Hematopoietic multipotent progenitor cell treated with erythropoietin and hydrocortisone succinate and interleukin-3 and kit ligand, for 6 days (in vitro differentiated cells): ENCODE data around the gene ZFR.
"Not testable (repeated sequence)": the region's sequence is repeated elsewhere in the genome, so short reads cannot be mapped to it uniquely, and the experiment has no call there.

Experiments used
- DNase-seq: peaks from one replicate; pipeline ENCODE4 v3.0.0-alpha.2; 2015

Gene ZFR

DNA sequence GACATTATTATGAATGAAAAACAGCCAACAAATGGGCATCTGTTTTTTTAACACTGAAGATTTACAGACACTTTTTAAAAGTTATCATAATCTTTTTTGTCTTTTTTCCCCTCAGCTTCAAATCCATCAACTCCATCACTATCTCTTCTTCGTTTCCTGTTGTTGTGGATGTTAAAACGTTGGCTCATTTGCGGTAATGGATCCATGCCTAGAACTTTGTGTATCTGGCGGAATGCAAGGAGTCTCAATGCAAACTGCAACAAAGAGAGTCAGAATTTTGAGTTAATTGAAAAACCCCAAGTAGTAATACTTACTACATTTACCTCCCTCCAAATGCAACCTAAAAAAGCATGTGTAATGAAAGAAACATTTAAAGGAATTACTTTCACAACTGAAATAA is 88.9 kb downstream of the ZFR start:
- no peak for DNase-seq

DNA sequence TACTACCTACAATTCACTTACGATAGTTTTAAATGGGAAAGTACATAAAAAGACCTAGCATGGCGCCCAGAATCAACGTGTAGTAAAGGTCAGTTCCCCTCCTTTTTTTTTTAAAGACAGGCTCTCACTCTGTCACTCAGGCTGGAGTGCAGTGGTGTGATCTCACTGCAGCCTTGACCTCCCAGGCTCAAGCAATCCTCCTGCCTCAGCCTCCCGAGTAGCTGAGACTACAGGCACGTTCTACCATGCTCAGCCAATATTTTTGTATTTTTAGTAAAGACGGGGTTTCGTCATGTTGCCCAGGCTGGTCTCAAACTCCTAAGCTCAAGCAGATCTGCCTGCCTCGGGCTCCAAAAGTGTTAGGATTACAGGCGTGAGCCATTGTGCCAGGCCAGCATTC is 91.1 kb downstream of the ZFR start:
- DNase-seq: no peak

DNA sequence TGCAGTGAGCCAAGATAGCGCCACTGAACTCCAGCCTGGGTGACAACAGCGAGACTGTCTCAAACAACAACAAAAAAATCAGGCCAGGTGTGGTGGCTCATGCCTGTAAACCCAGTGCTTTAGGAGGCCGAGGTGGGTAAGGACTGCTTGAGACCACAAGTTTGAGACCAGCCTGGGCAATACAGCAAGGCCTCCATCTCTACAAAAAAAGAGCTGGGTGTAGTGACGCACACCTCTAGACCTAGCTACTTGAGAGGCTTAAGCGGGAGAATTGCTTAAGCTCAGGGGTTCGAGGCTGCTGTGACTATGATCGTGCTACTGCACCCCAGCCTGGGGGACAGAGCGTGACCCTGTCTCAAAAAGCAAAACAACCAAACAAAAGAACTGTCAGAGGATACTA is 91.9 kb downstream of the ZFR start:
- DNase-seq: no peak

DNA sequence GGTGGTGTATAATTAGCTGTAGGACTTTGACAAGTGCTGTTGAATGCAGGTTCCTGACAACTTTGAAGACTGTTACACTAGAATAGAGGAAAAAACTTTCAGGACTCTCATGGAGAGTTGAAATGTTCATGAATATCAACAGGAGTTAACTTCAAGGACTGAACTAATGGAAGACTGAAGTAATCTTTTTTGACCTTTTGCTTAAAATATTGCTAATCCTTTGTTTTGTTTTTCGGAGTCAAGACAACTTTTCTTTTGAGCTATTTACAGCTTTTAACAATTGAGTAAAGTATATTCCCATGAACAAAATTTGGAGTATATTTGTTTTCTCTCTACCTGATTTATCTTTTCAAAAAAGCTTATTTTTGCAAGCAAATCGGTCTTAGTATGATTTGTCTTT is 97.7 kb downstream of the ZFR start:
- DNase-seq: no peak

DNA sequence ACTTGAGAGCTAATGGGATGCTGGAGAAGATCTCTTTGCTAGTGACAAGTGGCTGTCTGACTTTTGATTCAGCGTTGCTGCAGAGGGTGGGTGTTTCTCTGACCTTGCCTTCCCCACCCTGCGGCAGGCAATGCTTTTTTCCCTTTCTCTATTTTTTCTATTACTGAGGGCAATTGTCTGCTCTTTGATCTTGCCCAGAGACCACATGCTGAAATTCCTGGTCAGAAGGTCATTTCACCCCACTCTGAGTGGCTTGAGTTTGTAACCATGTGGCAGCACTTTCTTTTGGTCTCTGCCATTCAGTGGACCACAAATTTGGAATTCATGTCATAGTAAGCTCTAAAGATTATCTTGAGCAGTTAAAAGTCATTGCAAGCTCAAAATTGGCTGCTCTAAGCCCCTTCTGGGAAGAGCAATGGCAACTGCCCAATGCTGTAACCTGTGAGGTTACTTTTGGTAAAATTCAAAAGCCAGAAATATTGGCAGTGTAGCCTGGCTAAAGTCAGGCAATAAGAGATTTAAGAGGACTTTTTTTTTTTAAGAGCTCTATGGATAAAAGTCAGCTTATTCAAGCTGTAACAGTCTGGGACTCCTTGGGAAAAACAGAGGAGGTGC is 101.4 kb downstream of the ZFR start:
- DNase-seq: no peak

DNA sequence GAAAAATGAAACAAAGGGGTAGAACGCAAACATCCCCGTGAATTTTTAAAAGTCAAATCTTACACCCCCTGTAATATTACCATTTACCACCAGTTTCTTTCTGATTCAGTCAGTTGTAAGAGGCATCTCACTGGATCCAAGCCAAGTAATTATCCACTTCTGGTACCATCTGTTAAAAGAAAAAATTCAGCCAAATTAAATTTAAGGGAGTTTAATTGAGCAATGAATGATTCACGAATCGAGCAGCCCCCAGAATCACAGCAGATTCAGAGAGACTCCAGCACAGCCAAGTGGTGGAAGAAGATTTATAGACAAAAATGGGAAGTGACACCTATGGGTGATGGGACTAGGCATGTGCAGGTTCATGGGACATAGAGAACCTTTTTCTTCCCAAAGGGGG is 101.9 kb downstream of the ZFR start:
- DNase-seq: no peak

DNA sequence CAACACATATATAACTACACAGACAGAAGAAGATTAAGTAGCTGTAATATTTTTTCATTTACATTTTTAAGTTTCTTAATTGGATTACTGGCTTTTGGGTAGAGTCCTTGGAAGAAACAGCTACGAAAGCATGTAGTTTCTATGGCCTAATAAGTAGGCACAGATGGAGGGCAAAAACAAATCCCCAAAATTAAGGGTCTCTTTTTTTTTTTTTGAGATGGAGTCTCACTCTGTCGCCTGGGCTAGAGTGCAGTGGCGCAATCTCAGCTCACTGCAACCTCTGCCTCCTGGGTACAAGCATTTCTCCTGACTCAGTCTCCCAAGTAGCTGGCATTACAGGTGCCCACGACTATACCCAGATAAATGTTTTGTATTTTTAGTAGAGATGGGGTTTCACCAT is 104.7 kb downstream of the ZFR start:
- DNase-seq: no peak

DNA sequence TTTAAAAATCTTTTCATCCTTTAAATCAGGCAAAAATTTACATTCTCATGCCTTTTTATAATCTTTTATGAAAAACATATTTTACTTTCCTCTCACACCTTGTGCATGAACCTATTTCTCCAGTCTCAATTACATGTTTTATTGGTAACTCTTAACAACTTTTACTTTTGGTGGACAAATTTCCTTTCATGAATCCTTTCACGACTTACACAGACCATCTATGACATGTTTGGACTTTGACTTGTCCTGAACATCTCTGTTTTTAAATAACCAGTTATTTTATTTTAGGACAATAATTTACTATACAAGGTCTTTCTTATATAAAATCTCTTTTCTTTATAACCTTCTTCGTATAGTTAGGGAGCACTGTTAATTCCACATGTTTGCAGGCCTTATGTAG is 105.3 kb downstream of the ZFR start:
- DNase-seq: peak; percentile 45

DNA sequence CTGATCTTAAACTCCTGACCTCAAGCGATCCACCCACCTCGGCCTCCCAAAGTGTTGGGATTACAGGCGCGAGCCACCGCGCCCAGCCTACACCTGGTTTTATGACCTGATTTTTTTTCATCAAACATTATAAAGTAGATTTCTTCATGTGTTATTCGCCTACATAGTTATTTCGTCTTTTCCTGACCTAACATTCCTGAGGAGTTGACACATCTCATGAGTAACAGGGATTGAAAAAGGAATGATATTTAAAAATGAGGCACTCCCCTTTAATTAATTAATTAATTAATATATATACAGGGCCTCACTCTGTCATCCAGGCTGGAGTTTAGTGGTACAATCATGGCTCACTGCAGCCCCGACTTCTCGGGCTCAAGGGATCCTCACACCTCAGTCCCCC is 111.6 kb downstream of the ZFR start:
- DNase-seq: no peak

DNA sequence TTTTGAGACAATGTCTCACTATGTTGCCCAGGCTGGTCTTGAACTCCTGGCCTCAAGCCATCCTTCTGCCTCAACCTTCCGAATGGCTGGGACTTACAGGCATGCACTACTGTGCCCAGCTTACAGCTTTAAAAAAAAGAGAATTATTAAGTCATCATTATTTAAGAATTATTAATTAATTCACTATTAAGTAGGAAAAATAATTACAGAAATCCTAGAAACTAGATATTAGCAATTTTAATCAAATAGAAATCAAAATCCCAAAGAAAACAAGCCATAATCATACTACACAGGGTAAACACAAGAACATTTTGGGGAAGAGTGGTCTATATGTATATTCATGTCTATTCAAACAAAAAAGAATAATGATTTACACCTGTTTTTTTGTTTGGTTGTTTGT is 112.2 kb downstream of the ZFR start:
- DNase-seq: no peak

DNA sequence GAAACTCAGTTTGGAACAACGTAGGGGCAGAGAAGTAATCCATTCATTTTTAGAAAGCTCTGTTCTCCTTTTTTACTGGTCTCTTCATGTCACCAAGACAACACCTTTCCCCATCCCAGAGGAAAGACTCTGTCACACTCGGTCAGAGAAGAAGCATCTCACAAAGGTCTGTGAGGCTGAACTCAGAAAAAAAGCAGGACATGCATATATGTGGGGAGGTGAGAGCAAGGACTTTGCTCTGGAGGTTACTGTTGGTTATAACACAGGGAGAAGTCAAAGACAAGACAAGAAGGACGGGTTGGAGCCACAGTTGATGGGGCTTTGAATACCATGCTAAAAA is 112.6 kb downstream of the ZFR start:
- no peak for DNase-seq

DNA sequence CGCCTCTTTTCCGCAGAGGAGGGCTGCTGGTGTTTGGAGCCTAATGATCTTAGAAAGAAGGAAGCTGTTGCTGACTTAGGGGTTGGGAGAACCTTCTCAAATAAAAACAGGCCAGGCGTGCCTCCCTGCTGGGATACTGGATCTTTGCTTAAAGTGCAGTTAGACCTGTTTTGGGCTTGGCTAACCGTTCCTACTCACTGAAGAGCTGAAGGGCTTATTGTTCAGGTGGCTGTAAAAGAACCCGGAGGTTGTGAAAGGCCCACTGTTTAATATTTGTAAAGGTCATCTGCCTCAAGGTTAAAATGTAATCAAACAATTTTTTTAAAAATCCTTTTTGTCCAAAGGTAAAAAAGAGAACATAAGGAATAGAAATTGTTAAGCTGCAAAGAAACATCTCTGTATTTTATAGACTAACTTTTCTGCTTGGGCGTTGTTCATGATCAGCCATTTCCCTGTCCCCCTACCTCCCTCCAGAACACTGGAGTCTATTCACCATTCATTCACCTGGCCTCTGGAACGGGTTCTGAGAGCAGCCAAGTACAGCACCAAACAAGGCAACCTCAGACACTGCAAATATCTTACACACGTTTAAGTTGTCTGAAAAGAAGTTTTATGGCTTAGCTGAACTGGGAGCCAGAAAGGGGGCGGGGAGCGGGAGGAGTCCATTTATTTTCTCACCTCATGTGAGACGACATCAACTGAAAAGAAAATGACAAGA is 113.2 kb downstream of the ZFR start:
- DNase-seq: no peak

DNA sequence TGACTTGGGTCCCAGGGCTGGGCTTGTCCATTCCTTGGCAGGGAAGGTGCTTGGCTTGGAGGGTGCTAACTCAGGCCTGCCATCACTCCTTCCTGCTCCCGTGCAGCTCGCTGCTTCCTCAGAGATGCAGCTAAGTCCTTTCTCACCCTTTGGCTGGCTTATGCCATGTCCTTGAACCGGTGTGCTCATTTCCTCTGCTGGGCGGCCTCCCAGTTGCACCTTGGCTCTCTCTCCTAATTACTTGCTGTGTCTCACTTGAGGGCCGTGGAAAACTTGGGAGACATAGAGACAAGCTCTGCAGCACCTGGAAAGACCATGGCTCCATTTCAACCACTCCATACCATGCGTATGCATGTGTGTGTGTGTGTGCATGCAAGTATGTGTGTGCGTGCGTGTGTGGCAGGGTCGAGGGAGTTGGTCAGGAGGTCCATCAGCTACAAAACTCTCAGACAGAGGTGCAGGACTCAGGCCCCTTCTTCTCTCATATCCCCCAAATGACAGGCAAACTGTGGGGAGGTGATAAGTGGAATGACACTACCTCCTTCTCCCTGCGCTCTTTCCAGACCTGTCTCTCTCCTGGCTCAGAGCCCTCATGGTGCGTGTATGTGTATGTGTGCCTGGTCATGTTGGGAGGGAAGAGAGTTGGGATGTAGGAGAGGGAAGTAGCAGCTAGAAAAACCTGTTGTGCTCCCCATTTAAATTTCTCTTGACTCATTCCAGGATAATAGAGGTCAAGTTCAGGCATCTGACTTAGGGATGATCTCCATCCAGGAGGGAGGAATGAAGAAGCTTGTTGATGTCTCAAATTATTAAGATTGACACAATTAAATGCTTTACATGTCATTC is 114.2 kb downstream of the ZFR start:
- no peak for DNase-seq

DNA sequence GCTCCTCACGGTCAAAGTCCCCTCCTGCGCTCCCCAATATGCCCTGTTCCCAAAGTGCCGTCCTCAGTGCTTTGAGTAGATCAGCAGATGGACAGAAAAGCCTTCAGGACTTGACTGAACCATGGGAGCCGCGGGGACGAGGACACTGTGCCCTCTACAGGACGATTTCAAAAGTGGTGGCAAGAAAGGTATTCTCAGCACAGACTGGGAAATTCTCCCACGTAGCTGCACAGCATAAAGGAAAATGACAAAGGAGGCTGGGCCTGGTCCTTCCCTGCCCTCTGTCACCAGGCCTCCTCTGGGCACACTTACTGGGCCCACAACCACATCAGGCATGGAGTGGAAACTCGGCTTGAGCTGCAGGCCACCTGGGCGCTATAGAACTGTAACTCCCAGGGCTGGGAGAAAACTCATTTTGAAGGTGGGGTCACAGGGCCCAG is 115.1 kb downstream of the ZFR start:
- peak; percentile 86 for DNase-seq

DNA sequence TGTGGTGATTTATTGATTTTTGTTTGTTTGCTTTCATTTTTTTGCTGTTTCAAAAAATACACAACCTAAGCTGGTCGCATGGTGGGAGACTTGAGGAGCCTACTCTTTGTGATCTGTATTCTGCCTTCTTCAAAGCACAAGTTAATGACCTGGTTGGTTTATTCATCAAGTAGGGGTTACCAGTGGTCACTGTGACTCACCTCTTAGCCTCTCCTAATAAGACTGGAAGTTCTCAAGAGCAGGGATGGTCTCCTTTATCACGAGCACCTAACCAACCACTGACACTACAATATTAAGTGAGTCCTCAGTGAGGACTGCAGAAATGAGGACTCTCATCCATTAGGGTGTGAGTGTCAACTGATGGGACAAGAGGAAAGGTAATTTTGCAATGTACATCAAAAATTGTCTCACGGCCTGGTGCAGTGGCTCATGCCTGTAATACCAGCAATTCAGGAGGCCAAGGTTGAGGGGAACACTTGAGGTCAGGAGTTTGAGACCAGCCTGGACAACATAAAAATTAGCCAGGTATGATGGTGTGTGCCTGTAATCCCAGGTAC is 118.2 kb downstream of the ZFR start:
- no peak for DNase-seq

DNA sequence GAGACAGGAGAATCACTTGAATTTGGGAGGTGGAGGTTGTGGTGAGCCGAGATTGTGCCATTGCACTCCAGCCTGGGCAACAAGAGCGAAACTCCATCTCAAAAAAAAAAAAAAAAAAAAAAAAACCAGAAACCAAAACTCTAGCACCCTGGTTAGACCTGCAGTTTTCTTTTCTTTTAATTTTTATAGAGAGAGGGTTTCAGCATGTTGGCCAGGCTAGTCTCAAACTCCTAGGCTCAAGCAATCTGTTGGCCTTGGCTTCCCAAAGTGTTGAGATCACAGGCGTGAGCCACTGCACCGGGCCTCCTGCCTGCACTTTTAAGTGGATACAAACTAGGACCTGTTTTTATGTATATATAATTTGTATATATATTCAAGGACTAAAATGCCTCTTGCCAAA is 118.9 kb downstream of the ZFR start:
- no peak for DNase-seq

DNA sequence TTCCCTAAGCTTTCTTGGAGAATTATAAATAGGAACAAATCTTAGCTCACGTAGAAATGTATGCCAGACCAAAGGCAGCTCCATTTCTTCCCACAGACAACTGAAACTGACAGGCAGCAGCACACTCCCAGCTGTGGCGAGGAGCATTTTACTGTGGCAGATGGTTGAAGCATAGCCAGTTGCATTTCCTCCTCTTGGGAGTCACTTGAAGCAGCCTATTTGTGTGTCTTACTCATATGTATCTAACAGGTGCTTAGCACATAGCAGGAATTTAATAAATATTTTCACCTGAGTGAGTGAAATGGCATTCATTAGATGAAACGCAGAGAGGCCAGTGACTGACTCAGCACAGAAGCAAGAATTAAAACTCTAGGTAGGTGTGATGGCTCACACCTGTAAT is 119.5 kb downstream of the ZFR start:
- DNase-seq: no peak

DNA sequence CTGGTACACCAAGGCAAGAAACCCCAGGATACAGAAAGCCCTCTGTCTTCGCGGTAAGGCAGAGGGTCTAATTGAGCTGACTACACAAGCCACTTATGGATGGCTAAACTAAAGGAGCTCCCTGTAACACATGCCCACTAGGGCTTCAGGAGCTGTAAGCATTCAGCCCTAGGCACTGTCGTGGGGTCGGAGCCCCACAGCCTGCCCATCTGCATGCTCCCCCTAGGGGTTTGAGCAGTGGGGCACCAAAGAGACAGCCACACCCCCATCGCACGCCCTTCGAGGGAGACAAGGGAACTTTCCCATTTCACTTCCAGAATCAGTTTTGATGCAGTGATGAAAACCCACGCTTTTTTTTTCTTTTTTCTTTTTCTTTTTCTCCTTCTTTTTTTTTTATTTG is 120.8 kb downstream of the ZFR start:
- DNase-seq: no peak

DNA sequence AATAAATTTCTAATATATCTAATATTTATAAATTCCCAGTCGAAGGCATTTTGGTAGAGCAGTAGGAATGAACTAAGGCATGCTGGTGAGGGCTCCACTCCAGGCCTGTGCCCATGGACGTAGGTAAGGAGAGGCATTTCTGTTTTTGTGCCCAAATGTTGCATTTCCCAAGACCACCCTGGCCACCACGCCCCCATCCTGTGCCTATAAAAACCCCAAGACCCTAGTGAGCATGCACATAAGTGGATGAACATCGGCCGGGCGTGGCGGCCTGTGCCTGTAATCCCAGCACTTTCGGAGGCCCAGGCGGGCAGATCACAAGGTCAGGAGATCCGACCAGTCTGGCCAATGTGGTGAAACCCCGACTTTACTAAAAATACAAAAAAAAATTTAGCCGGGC is 121.7 kb downstream of the ZFR start:
- DNase-seq: no peak

DNA sequence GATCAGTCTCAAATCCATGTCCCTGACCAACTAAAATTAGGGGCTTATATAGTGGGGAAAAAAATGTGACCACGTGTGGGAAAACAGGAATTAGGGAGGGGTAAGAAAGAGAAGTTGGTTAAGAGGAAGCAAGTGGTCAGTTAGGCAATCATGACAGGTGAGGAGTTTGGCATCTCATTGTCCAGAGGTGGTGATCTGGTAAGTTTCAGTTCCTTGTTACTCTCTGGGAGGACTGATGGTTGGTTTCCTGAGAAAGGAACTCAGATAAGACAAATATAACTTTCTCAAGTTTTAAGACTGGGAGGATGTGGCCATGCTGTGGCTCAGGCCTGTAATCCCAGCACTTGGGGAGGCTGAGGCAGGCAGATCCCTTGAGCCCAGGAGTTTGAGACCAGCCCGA is 122.8 kb downstream of the ZFR start:
- not testable (repeated sequence) for DNase-seq

DNA sequence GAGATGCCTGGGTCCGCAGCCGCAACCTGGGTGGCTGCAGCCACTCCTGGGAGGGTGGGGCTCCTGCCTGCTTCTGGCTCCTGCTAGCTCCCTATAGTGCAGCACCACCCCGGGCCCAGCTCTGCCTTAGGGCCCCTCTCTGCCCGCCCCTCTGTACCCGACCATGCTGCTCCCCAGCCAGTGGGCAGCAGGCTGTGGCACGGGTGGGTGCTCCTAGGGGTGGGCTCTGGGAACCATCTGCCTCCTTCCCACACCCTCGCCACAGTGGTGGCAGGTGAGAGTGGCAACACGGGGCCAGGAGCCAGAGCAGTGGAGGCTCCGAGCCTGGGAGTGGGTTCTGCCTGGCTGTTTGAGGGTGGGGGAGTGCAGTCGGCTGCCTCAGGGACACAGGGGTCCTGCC is 124.0 kb downstream of the ZFR start:
- DNase-seq: no peak

DNA sequence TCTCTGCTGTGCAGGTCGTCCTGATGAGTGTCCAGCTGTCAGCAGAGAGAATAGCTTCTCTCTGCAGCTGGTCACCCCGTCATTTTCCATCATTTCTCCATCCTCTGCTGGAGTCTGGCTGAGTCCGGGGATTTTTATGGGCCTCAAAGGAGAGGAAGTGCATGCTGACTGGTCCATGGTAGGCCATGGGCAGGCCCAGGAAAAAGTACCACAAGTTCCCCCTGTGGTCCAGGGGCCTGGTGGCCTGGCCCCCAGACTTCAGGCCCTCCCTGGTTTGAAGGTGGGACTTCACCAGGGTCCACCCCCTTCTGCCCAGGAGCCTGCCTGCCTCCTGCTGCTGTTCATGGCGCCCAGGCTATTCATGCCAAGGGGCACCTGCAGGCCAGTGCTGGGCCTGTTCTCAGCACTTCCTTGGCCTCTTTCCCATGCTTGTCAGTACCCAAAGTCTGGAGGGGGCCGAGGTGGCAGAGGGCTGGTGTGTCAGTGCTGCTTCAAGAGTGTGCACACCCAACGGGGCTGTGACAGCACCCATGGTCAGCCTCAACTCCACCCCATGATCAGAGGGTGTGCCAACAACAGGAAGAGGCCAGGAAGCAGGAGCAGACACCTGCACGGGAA is 124.5 kb downstream of the ZFR start:
- DNase-seq: no peak

DNA sequence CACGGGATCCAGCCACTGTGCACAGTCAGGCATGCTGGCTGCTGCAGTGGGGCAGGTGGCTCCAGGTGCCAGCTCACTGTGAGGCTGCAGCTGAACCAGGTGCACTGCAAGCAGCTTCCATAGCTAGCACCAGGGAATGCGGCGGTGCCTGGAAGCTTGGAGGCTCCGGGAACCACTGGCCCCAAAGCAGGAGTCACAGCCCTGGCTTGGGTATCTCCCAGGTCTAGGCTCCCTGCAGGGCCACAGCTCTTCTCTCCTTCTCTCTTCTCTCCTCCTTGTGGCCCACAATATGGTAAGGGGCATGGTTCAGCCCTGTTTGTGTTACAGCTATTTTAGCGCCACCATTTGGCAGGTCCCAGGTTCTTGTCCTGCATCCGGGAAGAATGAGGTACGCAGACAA is 125.1 kb downstream of the ZFR start:
- no peak for DNase-seq

DNA sequence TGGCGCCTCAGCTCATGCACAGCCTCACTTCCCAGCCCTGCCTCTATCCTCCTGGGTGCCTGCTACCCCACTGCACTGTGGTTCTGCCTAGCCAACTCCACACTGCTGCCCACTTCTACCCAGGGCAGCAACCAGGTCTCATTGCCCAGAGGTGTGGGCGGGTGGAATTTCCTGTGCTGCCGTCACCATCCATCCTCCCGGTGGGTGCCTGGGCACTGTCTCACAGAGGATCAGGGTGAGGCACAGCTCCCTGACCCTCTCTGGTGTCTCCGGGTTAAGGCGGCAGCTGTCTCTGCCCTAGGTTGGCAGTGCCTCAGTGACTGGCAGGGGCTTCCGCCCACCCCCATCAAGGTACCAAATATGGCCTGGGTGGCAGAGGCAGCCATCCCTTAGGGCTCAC is 127.5 kb downstream of the ZFR start:
- DNase-seq: no peak
